HUES48 (cell line): Measurements from ENCODE around the gene CD300H.

Experiments
- H3K27ac ChIP-seq: one replicate; pipeline ENCODE4 v1.7.0; 2013; ENCODE audit warnings: low read depth, low read length, inconsistent platforms
- H3K27me3 ChIP-seq: 2 replicates; pipeline ENCODE4 v1.6.1; 2013; ENCODE audit warnings: mild to moderate bottlenecking, low read length; ENCODE audit not compliant: control insufficient read depth, insufficient read depth
- H3K36me3 ChIP-seq: 2 replicates; pipeline ENCODE4 v1.6.1; 2013; ENCODE audit warnings: low read length; ENCODE audit not compliant: control insufficient read depth, insufficient read depth
- H3K4me1 ChIP-seq: 2 replicates; pipeline ENCODE4 v1.6.1; 2013; ENCODE audit warnings: mild to moderate bottlenecking, low read length; ENCODE audit not compliant: control insufficient read depth, insufficient read depth
- H3K4me3 ChIP-seq: 2 replicates; pipeline ENCODE4 v1.5.1; 2013; ENCODE audit warnings: mild to moderate bottlenecking, low read depth, low read length
- H3K9ac ChIP-seq: 2 replicates; pipeline ENCODE4 v1.6.1; 2013; ENCODE audit warnings: mild to moderate bottlenecking, low read depth, low read length, moderate library complexity
- H3K9me3 ChIP-seq: 2 replicates; pipeline ENCODE4 v1.6.1; 2013; ENCODE audit warnings: low read length; ENCODE audit not compliant: control insufficient read depth, insufficient read depth

Gene CD300H

GRCh38 chr17:74516561-74517328 lies 50.6 kb downstream of the CD300H start:
- Histone ChIP-seq H3K27me3 (no peaks in the 10 kb centered on the region), H3K36me3 (no peaks in the 10 kb centered on the region), H3K9me3 (peaks cover 22% of the 10 kb centered on the region), H3K4me3 (no peak overlapping the region), H3K27ac (no peak overlapping the region), H3K4me1 (no peaks in the 10 kb centered on the region), H3K9ac (no peak overlapping the region)

DNA sequence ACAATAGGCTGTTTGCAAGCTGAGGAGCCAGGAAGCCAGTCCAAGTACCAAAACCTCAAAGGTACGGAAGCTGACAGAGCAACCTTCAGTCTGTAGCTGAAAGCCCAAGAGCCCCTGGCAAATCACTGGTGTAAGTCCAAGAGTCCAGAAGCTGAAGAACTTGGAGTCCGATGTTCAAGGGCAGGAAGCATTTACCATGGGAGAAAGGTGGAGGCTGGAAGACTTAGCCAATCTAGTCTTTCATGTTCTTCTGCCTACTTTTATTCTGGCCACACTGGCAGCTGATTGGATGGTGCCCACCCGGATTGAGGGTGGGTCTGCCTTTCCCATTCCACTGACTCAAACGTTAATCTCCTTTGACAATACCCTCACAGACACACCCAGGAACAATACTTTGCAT lies 51.4 kb downstream of the CD300H start:
- H3K4me1 ChIP-seq = no peaks in the 10 kb centered on the region
- no peaks in the 10 kb centered on the region for H3K27me3 ChIP-seq

GRCh38 chr17:74514632-74515334 lies 52.5 kb downstream of the CD300H start:
- Histone ChIP-seq H3K36me3 (no peaks in the 10 kb centered on the region), H3K9ac (no peak overlapping the region), H3K9me3 (peaks cover 22% of the 10 kb centered on the region), H3K4me3 (no peak overlapping the region), H3K27ac (no peak overlapping the region), H3K4me1 (no peaks in the 10 kb centered on the region), H3K27me3 (no peaks in the 10 kb centered on the region)

More for the DNA sequence above, 51.4 kb downstream of the CD300H start:
- Histone ChIP-seq H3K9me3 (peaks cover 22% of the 10 kb centered on the region), H3K36me3 (no peaks in the 10 kb centered on the region), H3K9ac (no peak overlapping the region), H3K4me3 (no peak overlapping the region), H3K27ac (no peak overlapping the region)

DNA sequence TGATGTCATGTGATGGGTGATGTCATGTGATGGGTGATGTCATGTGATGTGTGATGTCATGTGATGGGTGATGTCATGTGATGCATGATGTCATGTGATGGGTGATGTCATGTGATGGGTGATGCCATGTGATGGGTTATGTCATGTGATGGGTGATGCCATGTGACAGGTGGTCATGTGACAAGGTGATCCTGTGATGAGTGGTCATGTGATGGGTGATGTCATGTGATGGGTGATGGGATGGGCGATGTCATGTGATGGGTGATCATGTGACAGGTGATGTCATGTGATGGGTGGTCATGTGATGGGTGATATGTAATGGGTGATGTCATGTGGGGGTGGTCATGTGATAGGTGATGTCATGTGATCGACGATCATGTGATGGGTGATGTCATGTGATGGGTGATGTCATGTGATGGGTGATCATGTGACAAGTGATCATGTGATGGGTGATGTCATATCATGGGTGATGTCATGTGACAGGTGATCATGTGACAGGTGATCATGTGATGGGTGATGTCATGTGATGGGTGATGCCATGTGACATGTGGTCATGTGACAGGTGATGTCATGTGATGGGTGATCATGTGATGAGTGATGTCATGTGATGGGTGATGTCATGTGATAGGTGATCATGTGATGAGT lies 53.2 kb downstream of the CD300H start:
- Histone ChIP-seq H3K36me3 (no peaks in the 10 kb centered on the region), H3K4me1 (no peaks in the 10 kb centered on the region), H3K27ac (no peak overlapping the region)

GRCh38 chr17:74512624-74513091 lies 54.7 kb downstream of the CD300H start:
- Histone ChIP-seq H3K9ac (no peak overlapping the region), H3K36me3 (no peaks in the 10 kb centered on the region), H3K4me3 (no peak overlapping the region), H3K9me3 (peaks cover 16% of the 10 kb centered on the region), H3K4me1 (no peaks in the 10 kb centered on the region), H3K27ac (no peak overlapping the region), H3K27me3 (no peaks in the 10 kb centered on the region)

More for the DNA sequence above, 53.2 kb downstream of the CD300H start:
- no peak overlapping the region for H3K4me3 ChIP-seq
- H3K27me3 ChIP-seq = no peaks in the 10 kb centered on the region
- peaks cover 22% of the 10 kb centered on the region for H3K9me3 ChIP-seq
- no peak overlapping the region for H3K9ac ChIP-seq

DNA sequence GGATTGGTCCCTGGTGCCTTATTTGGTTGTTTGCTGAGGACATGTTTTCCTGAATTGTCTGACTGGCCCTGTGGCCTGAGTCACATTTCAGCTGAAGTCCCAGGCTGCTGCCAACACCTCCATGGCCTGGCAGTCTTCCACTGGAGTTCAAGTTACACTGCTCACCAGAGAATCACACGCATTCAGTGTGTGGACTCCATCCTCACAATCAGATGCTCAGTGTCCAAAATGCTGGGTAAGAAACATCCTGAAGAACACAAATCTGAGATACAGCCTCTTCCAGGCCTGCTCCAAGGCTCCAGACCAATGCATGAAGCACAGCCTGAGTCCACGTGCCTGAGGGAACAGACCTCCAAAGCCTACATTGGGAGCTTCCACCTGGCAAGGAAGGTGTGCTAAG lies 55.3 kb downstream of the CD300H start:
- Histone ChIP-seq H3K4me1 (no peaks in the 10 kb centered on the region), H3K27ac (no peak overlapping the region), H3K9ac (no peak overlapping the region), H3K27me3 (no peaks in the 10 kb centered on the region), H3K9me3 (peaks cover 16% of the 10 kb centered on the region), H3K4me3 (no peak overlapping the region), H3K36me3 (no peaks in the 10 kb centered on the region)
